ENCODE results near the gene BAG5.
"Not testable (repeated sequence)": the region's sequence is repeated elsewhere in the genome, so short reads cannot be mapped to it uniquely, and the experiment has no call there.

The BAG5 gene

DNA sequence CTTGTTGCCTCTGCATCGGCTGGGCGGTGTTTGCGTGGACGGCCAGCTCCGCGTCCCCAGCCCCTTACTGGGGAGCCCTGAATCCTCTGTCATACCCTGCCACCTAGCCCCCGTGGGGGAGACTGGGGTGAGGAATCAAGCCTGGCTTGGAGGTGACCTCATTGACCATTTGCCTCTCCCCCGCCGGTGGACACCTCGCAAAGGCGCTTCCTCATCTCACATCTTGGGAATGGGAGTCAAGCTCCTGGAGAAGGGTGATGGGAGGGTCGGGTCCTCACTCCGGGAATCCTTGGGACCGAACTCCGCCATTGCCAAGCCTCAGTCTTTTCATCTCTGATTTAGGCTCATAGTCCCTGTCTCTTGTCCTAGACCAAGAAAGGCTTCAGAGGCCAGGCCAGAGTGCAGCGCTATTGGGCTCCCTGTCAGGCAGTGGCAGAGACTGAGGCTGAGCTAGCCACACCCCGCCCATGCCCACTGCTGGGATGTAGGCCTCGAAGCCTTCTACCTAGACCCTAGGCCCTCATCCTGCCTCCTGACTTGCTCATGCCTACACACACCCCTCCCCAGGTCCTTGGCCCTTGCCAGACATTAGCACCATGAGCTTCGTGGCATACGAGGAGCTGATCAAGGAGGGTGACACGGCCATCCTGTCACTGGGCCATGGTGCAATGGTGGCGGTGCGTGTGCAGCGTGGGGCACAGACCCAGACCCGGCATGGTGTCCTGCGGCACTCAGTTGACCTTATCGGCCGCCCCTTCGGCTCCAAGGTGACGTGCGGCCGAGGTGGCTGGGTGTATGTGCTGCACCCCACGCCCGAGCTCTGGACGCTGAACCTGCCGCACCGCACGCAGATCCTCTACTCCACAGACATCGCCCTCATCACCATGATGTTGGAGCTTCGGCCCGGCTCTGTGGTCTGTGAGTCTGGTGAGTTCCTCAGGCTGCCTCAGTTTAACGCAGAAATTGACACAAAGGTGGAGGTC is 32.8 kb downstream of the BAG5 start:
- ATAC-seq (replicated peaks) (no peak), DNase-seq (no peak)
- H3K27ac Mint-ChIP-seq = peak overlapping the region; percentile 96
- peaks cover 43 to 63% of the 10 kb centered on the region in 2 donors for H3K4me1 Mint-ChIP-seq
- H3K4me3 Mint-ChIP-seq = peak overlapping the region; percentile 94 to 97
- H3K36me3 Mint-ChIP-seq = peaks cover 20 to 23% of the 10 kb centered on the region in 2 donors
- H3K9me3 Mint-ChIP-seq = no peaks in the 10 kb centered on the region
- no peaks in the 10 kb centered on the region for H3K27me3 Mint-ChIP-seq

DNA sequence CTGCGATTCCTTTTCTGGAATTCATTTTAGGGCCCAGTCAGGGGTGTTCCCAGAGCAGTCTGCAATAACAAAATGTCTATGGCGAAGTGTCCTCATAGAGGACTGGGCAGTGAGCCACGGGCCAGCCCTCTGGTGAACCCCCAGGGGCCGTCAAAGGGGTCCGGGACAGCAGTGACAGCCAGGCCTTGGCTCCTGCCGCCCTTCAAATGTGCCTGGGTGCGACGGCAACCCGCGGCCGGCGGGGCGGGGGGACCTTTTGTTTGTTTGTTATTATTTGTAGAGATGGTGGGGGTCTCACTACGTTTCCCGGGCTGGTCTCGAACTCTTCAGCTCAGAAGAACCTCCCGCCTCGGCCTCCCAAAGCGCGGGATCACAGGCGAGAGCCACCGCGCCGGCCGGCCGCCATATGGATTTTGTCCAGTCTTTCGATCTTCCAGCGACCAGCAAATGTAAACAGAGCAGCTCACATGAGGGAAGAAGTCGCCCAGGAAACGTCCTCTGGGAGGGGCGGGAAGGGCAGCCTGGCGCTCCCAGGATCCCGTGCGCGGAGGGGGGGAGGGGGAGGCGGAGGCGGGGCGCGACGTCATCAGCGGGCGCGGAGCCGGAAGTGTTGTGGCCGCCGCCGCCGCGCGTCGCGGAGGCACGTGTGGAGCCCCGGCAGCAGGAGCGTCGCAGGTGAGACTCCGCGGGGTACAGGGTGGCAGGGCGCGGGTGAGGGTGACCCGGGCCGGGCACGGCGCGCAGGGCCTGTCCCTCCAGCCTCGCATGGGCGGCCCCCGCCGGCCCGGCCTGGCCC is 33.7 kb downstream of the BAG5 start, which contains the start of gene TRMT61A:
TRMT61A (plus strand) TSS at position 610 of the 796 bp plus-strand sequence. CDS start 783 bp downstream, outside the sequence.
- peak within 1 kb of the TSS; percentile 96 for H3K27ac Mint-ChIP-seq
- H3K27me3 Mint-ChIP-seq = no peaks in the 10 kb centered on the region
- H3K9me3 Mint-ChIP-seq = no peaks in the 10 kb centered on the region
- ATAC-seq (replicated peaks) (peak; percentile 31 to 41), DNase-seq (peak; percentile 54)
- H3K36me3 Mint-ChIP-seq = peaks cover 20 to 23% of the 10 kb centered on the region in 2 donors
- peaks cover 44 to 63% of the 10 kb centered on the region in 2 donors for H3K4me1 Mint-ChIP-seq
- H3K4me3 Mint-ChIP-seq = peak within 1 kb of the TSS; percentile 94 to 97

DNA sequence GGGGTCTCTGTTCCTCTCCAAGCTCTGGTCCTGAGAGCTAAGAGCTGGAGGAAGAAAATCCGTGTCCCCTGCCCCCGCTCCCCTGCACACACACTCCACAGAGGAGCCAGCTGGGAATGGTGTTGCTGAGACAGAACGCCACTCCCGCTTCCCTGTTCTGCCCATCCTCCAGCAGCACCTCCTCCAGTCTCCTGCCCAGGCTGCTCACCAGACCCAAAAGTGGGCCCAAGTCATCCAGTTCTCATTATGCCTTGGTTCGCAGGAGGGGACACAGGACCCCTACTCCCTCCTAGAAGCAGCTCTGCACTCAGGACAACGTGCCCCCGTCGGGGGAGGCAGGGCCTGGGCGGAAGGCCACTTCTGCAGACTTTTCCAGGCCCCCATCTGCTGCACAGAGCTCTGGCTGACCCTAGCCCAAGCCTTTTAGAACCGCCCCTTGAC is 34.3 kb downstream of the BAG5 start:
- no peak for ATAC-seq (replicated peaks)
- H3K4me1 Mint-ChIP-seq = peaks cover 44 to 64% of the 10 kb centered on the region in 2 donors
- H3K9me3 Mint-ChIP-seq = no peaks in the 10 kb centered on the region

DNA sequence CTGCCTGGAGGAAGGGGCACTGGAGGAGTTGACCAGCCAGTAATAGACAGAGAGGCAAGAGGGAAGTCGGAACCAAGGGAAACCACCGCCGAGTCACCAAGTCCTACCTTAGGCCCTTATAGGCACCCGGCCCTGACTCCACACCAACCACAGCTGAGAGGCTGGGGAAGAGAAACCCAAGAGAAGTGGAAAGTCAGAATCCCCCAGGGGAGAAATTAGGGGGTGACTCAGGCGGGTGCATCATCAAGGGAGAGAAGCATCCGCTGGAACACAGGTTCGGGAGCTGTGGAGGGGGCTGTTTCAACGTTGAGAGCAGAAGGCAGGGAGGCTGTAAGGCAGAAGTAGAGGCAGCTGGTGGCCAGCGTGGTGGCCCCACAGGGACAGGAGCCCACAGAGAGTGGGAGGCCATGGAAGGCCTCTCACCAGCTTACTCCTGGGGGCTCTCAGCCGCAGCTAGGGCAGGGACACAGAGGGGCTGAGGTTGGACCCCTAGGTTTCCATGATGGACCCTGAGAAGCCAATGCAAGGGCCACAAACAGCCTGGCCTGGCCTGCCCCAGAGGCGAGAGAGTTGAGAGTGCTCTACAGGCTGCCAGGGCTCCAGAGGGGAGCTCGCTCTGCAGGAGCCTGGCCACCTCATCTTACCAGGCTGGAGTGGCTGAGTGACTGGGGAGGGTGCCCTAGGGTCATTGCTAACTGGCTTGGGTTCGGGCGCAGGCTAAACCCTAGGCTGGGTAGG is 34.9 kb downstream of the BAG5 start:
- Mint-ChIP-seq H3K27me3 (no peaks in the 10 kb centered on the region), H3K27ac (peak overlapping the region; percentile 96), H3K4me3 (peak overlapping the region; percentile 94 to 97), H3K9me3 (no peaks in the 10 kb centered on the region), H3K4me1 (peaks cover 44 to 69% of the 10 kb centered on the region in 2 donors), H3K36me3 (peaks cover 19 to 20% of the 10 kb centered on the region in 2 donors)
- ATAC-seq (replicated peaks) (peak; percentile 93), DNase-seq (peak; percentile 92)

More for the DNA sequence above, 34.3 kb downstream of the BAG5 start:
- DNase-seq = no peak
- Mint-ChIP-seq H3K4me3 (peak overlapping the region; percentile 94 to 97), H3K27ac (peak overlapping the region; percentile 96), H3K36me3 (peaks cover 20 to 23% of the 10 kb centered on the region in 2 donors), H3K27me3 (no peaks in the 10 kb centered on the region)

DNA sequence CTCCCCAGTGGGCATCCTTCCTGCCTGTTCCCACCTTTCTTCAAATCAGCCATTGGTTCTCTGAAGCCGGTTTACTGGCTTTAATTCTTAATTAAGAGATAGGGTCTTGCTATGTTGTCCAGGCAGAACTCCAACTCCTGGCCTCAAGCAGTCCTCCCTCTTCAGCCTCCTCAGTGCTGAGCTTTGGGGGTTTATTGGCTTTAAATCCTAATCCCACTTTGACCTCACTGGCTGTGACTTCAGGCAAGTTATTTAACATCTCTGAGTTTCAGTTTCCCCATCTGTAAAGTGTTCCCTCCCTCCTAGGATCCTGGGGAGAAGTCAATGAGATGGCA is 35.6 kb downstream of the BAG5 start:
- no peak for DNase-seq
- no peaks in the 10 kb centered on the region for H3K27me3 Mint-ChIP-seq
- H3K4me1 Mint-ChIP-seq = peaks cover 44 to 66% of the 10 kb centered on the region in 2 donors
- H3K27ac Mint-ChIP-seq = peak overlapping the region; percentile 96
- ATAC-seq (replicated peaks) = no peak
- H3K9me3 Mint-ChIP-seq = no peaks in the 10 kb centered on the region
- peak overlapping the region; percentile 94 to 97 for H3K4me3 Mint-ChIP-seq
- H3K36me3 Mint-ChIP-seq = peaks cover 17 to 20% of the 10 kb centered on the region in 2 donors

DNA sequence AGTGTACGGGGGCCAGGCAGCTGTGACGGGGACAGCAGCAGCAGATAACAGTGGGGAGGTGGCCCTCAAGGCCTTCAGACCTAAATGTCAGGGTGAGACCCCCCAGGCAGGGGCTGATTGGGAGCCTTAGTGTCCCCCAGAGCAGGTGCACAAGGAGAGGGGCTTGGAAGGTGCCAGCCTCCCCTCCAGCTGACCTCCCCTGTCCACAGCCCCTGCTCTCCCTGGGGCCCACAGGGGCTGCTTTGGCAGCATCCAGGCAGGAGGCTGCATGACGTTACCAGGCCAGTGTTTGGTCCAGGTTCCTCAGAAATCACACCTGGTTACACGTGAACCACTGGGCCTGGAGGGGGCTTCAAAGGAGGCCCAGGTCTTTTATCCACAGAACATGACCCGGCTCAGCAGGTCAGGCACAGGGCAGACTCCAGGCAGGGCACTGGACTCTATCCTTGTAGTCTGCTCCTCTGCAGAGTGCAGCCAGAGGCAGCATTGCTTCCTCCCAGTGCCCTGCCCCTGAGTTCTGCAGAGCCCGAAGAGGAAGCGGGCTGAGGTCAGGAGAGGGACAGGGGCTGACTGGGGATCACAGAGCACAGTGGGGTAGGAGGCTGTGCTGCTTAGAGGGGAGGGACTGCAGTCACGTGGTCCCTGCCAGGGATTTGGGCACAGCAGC is 36.1 kb downstream of the BAG5 start:
- peaks cover 42 to 61% of the 10 kb centered on the region in 2 donors for H3K4me1 Mint-ChIP-seq
- no peaks in the 10 kb centered on the region for H3K9me3 Mint-ChIP-seq
- no peak for DNase-seq
- H3K27me3 Mint-ChIP-seq = no peaks in the 10 kb centered on the region
- no peak for ATAC-seq (replicated peaks)
- peak overlapping the region; percentile 59 for H3K27ac Mint-ChIP-seq
- peaks cover 13 to 16% of the 10 kb centered on the region in 2 donors for H3K36me3 Mint-ChIP-seq
- H3K4me3 Mint-ChIP-seq = peak overlapping the region in 1 of 2 donors; percentile 8

DNA sequence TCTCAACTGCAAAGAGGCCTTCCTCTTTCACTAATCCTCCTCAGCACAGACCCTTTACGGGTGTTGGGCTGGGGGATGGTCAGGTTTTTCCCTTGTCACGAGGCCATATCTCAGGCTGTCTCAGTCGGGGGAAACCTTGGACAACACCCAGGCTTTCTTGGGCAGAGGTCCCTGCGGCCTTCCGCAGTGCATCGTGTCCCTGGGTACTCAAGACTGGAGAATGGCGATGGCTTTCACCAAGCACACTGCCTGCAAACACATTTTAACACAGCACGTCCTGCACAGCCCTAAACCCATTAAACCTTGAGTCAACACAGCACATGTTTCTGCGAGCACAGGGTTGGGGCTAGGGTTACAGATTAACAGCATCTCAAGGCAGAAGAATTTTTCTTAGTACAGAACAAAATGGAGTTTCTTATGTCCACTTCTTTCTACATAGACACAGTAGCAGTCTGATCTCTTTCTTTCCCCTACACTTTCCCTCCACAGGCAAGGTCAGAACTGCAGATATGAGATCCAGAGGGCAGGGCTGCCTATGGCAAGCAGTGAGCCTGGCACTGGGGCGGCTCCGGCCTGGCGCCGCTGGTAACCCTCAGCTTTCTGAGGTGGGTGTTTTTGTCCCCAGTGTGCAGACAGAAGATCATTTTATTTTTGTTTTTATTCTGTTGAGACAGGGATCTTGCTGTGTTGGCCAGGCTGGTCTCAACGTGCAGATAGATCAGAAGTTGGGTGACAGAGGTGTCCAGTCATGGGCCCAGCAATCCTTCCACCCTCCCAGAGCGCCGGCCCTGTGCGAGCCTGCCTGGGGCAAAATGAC is 36.8 kb downstream of the BAG5 start:
- not testable (repeated sequence) for H3K4me3 Mint-ChIP-seq, H3K9me3 Mint-ChIP-seq

DNA sequence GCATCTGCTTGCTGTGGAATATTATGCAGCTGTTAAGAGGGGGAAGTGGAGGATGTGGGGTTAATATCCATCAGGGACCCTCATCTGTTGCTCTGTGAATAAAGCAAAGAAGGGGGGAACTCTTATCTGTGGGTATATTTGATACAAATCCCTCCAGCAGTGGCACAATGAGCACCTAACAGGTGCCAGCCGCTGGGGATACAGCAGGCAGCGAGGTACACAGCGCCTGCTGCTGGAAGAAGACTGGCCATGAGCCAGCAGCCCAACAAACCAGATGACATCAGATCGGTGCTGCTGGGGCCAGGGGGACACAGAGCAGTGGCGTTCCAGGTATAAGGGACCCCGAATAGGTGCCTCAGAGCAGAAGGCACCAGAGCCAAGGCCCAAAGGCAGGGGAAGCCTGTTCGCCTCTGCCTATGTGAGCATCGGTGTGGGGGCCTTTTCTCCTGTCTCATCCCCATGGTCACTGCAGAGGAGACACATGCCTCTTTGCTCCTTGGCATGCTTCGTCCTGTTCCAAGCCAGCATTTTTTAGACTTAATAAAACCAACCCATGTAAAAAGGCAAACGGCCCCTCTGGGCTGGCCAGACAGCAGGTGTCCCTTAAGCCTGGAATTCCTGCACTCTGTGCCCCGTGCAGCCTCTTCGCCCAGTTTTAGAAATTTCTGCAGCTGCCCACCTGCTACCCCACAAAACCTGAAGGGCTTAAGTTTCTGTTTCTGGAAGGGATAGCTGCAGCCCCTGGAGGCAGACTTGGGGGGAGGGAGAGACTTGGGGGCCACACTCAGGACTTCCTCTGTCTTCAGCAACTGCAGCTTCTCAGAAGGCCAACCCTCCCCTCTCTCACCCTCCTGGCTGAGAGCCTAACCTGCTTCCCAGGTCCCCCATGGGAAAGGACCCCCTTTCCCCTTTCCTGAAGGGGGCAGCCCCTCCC is 38.2 kb downstream of the BAG5 start:
- H3K36me3 Mint-ChIP-seq = peaks cover 5 to 7% of the 10 kb centered on the region in 2 donors
- DNase-seq = no peak
- ATAC-seq (replicated peaks) = no peak
- peaks cover 0 to 11% of the 10 kb centered on the region in 2 donors for H3K27me3 Mint-ChIP-seq
- no peak overlapping the region for H3K27ac Mint-ChIP-seq
- no peak overlapping the region for H3K4me3 Mint-ChIP-seq
- no peaks in the 10 kb centered on the region for H3K9me3 Mint-ChIP-seq
- H3K4me1 Mint-ChIP-seq = peaks cover 32 to 53% of the 10 kb centered on the region in 2 donors

More for the DNA sequence above, 36.8 kb downstream of the BAG5 start:
- not testable (repeated sequence) for DNase-seq; ATAC-seq (replicated peaks); H3K27me3 Mint-ChIP-seq
- Mint-ChIP-seq H3K36me3 (peaks cover 10 to 15% of the 10 kb centered on the region in 2 donors), H3K27ac (peak overlapping the region; percentile 56), H3K4me1 (peaks cover 36 to 54% of the 10 kb centered on the region in 2 donors)

DNA sequence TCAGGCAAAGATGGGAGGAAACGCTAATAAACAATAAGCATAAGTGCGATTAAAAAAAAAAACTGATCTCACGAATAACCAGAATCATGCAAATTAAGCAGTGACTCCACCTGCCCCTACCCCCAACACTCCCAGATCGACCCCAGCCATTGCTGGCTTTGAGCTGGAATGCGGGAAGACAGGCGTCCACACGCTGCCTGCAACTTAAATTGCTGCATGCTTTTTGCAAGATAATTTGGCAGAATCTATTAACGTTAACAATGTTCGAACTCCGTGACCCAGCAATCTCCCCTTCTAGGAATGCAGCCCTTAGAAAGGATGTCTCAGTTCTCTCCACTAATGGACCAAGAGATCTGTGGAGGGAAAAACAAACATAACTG is 38.9 kb downstream of the BAG5 start:
- H3K4me1 Mint-ChIP-seq = peaks cover 37 to 57% of the 10 kb centered on the region in 2 donors
- ATAC-seq (replicated peaks) = no peak

DNA sequence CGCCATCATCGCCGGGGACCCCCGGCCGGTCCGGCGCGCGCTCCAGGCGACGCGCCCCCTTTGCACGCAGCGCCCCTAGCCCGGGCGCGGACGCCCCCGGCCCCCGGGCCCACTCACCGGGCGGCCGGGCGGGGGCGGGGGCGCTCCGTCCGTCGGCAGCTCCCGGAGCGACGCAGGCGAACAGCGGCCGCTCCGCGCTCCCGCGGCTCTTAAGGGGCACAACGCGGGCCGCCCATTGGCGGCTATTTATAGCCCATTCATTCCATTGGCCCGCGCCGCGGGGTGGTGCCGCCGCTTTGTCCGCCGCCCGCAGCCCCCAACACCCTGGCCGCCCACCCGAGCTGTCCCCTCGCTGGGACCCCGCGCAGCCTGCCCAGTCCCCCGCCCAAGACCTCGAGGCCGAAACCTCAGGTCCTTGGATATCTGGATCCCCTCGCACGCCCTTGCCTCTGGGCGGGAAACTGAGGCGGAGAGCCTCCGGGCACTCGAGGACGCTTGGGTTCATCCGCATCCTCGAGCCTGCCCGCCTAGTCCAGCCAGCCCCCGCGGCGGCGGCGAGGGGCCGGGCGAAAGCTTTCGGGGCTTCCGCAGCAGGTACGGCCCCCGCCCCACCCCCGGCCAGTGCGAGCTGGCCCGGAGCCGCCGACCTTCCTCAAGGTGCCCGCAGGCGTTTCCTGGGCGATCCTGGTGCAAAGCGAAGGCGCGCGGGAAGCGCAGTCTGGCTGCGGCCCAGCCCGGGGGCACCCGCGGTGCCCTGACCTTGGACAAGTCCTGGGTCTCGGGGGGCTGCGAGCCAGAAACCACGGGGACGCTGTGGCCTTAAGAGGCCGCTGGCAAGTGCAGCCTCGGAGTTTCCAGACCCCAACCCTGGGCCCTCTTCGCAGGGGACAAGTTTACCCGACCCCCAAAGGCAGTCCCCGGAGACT is 39.5 kb downstream of the BAG5 start, which contains the start of gene CKB:
CKB (minus strand) TSS at position 182 of the 926 bp plus-strand sequence. CDS start 337 bp downstream, outside the sequence.
- Mint-ChIP-seq H3K27me3 (peaks cover 0 to 12% of the 10 kb centered on the region in 2 donors), H3K27ac (no peak within 1 kb of the TSS), H3K4me3 (peak within 1 kb of the TSS; percentile 46), H3K36me3 (peaks cover 3 to 5% of the 10 kb centered on the region in 2 donors), H3K9me3 (no peaks in the 10 kb centered on the region), H3K4me1 (peaks cover 33 to 55% of the 10 kb centered on the region in 2 donors)
- DNase-seq = no peak
- ATAC-seq (replicated peaks) = no peak

More for the DNA sequence above, 38.9 kb downstream of the BAG5 start:
- H3K36me3 Mint-ChIP-seq = peaks cover 3 to 5% of the 10 kb centered on the region in 2 donors
- DNase-seq = no peak
- H3K27me3 Mint-ChIP-seq = peaks cover 0 to 12% of the 10 kb centered on the region in 2 donors
- H3K4me3 Mint-ChIP-seq = peak overlapping the region; percentile 6 to 25
- H3K9me3 Mint-ChIP-seq = no peaks in the 10 kb centered on the region
- no peak overlapping the region for H3K27ac Mint-ChIP-seq

Data from stimulated activated naive B cell treated with anti-CD40 and anti-IgM and Interleukin-4, amounts not matched to agents 10 μg/mL and 1 μg/mL and 100 μg/mL, for 72 hours (primary cell).